OCI-LY3 (cell line): ENCODE data around the gene SPPL3.

ENCODE experiments used
- H2AFZ ChIP-seq: fragments of 200-600, 300-600 bp; shearing (Covaris generic); 2 replicates; pipeline ENCODE4 v1.6.0; 2014; ENCODE audit warnings: antibody characterized with exemption, low read depth, low read length
- H3K27ac ChIP-seq: fragments of 200-600, 300-600 bp; sonication (generic); 2 replicates; pipeline ENCODE4 v1.5.1; 2014; ENCODE audit warnings: mild to moderate bottlenecking, low read length, moderate library complexity, mixed read lengths
- H3K27me3 ChIP-seq: fragments of 200-600, 300-600 bp; sonication (generic); 2 replicates; pipeline ENCODE4 v1.6.1; 2014; ENCODE audit warnings: low read depth, low read length, mixed read lengths
- H3K36me3 ChIP-seq: fragments of 200-600, 300-600 bp; sonication (generic); replicated peaks from 2 replicates; pipeline ENCODE3; 2014; ENCODE audit warnings: low read depth, low read length, mixed read lengths
- H3K4me1 ChIP-seq: fragments of 300-600, 200-600 bp; sonication (generic); 2 replicates; pipeline ENCODE4 v1.6.1; 2014; ENCODE audit warnings: low read length, mixed read lengths
- H3K4me2 ChIP-seq: fragments of 200-600, 300-600 bp; sonication (generic); 2 replicates; pipeline ENCODE4 v1.6.1; 2014; ENCODE audit warnings: low read length, mixed read lengths
- H3K4me3 ChIP-seq: fragments of 300-600, 200-600 bp; sonication (generic); 2 replicates; pipeline ENCODE4 v1.5.1; 2014; ENCODE audit warnings: antibody characterized with exemption, mild to moderate bottlenecking, low read length, moderate library complexity
- H3K79me2 ChIP-seq: fragments of 300-600, 200-600 bp; shearing (Covaris generic); 2 replicates; pipeline ENCODE4 v1.6.1; 2014; ENCODE audit warnings: mild to moderate bottlenecking, low read length, mixed read lengths
- H3K9ac ChIP-seq: fragments of 300-600, 200-600 bp; shearing (Covaris generic); 2 replicates; pipeline ENCODE4 v1.6.0; 2014; ENCODE audit warnings: mild to moderate bottlenecking, low read length, moderate library complexity
- H3K9me3 ChIP-seq: fragments of 200-600, 300-600 bp; shearing (Covaris generic); 2 replicates; pipeline ENCODE4 v1.6.1; 2014; ENCODE audit warnings: low read length, mixed read lengths; ENCODE audit not compliant: insufficient read depth
- H4K20me1 ChIP-seq: fragments of 200-600, 300-600 bp; sonication (generic); 2 replicates; pipeline ENCODE4 v1.6.1; 2016; ENCODE audit warnings: low read length, mixed read lengths; ENCODE audit not compliant: insufficient read depth
- EZH2phosphoT487 ChIP-seq: fragments of 200-600 bp; shearing (Covaris generic); IDR thresholded peaks from 2 replicates; pipeline ENCODE4 v1.6.1; 2018; ENCODE audit warnings: antibody characterized with exemption, mixed run types, low read depth
- TF ChIP-seq, protein P1 (sequence below): fragments of 200-600, 300-600 bp; sonication (generic); IDR thresholded peaks from 2 replicates; pipeline ENCODE4 v1.5.1; 2014; ENCODE audit warnings: antibody characterized with exemption, low read length, low read depth

Gene SPPL3

GRCh38 chr12:120844768-120845449 lies 59.2 kb downstream of the SPPL3 start:
- Histone ChIP-seq H2AFZ (no peak overlapping the region), H3K4me3 (peak overlapping the region; percentile 49), H3K4me1 (peaks cover 75% of the 10 kb centered on the region), H3K36me3 (no peaks in the 10 kb centered on the region), H3K27ac (peak overlapping the region; percentile 97), H3K79me2 (peaks cover 75% of the 10 kb centered on the region), H3K9me3 (no peaks in the 10 kb centered on the region), H4K20me1 (no peaks in the 10 kb centered on the region), H3K9ac (peak overlapping the region; percentile 71), H3K4me2 (peak overlapping the region; percentile 63), H3K27me3 (no peaks in the 10 kb centered on the region)
- no peak for TF ChIP-seq EZH2phosphoT487
- TF ChIP-seq, protein P1, sequence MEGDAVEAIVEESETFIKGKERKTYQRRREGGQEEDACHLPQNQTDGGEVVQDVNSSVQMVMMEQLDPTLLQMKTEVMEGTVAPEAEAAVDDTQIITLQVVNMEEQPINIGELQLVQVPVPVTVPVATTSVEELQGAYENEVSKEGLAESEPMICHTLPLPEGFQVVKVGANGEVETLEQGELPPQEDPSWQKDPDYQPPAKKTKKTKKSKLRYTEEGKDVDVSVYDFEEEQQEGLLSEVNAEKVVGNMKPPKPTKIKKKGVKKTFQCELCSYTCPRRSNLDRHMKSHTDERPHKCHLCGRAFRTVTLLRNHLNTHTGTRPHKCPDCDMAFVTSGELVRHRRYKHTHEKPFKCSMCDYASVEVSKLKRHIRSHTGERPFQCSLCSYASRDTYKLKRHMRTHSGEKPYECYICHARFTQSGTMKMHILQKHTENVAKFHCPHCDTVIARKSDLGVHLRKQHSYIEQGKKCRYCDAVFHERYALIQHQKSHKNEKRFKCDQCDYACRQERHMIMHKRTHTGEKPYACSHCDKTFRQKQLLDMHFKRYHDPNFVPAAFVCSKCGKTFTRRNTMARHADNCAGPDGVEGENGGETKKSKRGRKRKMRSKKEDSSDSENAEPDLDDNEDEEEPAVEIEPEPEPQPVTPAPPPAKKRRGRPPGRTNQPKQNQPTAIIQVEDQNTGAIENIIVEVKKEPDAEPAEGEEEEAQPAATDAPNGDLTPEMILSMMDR = peak; percentile 48

DNA sequence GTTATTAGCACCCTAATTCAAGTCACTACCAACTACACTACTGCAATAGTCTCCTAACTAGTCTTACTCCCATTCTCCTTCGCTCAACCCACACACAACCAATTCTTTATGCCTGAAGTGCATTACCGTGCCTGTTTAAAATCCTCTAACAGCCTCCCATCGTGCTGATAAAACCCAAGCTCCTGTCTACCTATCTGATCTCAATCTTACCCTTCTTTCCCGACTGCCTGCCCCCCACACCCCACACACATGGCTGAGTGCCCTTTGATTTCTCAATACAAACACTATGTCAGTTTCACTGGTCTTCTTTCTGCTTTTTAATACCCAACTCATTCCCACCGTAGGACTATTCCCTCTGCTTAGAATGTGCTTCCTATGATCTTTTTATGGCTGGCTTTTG lies 59.9 kb downstream of the SPPL3 start:
- H3K9me3 ChIP-seq = no peaks in the 10 kb centered on the region
- H3K27ac ChIP-seq = peak overlapping the region; percentile 97
- H3K4me2 ChIP-seq = peak overlapping the region; percentile 63
- peak overlapping the region; percentile 71 for H3K9ac ChIP-seq
- no peak overlapping the region for H2AFZ ChIP-seq
- H3K4me3 ChIP-seq = peak overlapping the region; percentile 49
- H3K79me2 ChIP-seq = peaks cover 74% of the 10 kb centered on the region
- H3K36me3 ChIP-seq = no peaks in the 10 kb centered on the region
- no peaks in the 10 kb centered on the region for H4K20me1 ChIP-seq
- TF ChIP-seq, protein P1 = no peak
- no peak for TF ChIP-seq EZH2phosphoT487
- no peaks in the 10 kb centered on the region for H3K27me3 ChIP-seq
- peaks cover 69% of the 10 kb centered on the region for H3K4me1 ChIP-seq

GRCh38 chr12:120843472-120843871 lies 60.7 kb downstream of the SPPL3 start:
- Histone ChIP-seq H3K27ac (peak overlapping the region; percentile 97), H4K20me1 (no peaks in the 10 kb centered on the region), H3K4me2 (peak overlapping the region; percentile 63; the same call in 1 of the 2 replicates), H3K27me3 (no peaks in the 10 kb centered on the region), H2AFZ (no peak overlapping the region), H3K79me2 (peaks cover 68% of the 10 kb centered on the region), H3K36me3 (no peaks in the 10 kb centered on the region), H3K4me3 (no peak overlapping the region), H3K4me1 (peaks cover 60% of the 10 kb centered on the region), H3K9me3 (no peaks in the 10 kb centered on the region), H3K9ac (no peak overlapping the region)
- TF ChIP-seq EZH2phosphoT487 = no peak
- TF ChIP-seq, protein P1 = 0 out of 2 replicates have a peak, but pooled peaks have one; percentile 9

DNA sequence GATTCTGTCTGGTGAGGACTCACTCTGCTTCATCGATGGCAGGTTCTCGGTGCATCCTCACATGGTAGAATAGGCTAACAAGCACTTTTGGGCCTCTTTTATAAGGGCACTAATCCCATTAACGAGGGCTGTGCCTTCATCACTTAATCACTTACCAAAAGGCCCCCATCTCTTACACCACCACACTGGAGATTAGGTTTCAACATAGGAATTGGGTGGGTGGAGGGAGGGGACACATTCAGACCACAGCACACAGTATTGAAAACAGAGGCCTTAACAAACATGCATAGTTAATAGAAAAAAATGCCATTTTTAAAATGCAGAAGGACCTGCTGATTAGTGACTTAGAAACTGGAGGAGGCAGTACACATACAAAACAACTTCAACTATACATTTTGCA lies 61.6 kb downstream of the SPPL3 start:
- Histone ChIP-seq H3K4me3 (no peak overlapping the region), H4K20me1 (no peaks in the 10 kb centered on the region), H3K36me3 (no peaks in the 10 kb centered on the region), H3K9me3 (no peaks in the 10 kb centered on the region), H3K27me3 (no peaks in the 10 kb centered on the region), H3K4me2 (no peak overlapping the region), H3K79me2 (peaks cover 76% of the 10 kb centered on the region), H2AFZ (no peak overlapping the region), H3K4me1 (peaks cover 52% of the 10 kb centered on the region), H3K27ac (no peak overlapping the region), H3K9ac (no peak overlapping the region)
- TF ChIP-seq, protein P1 = no peak
- TF ChIP-seq EZH2phosphoT487 = no peak
